Vagina (tissue), 2 donors: ENCODE measurements around the gene KRTAP25-1.

Source experiments
- CTCF ChIP-seq, 3 experiments: fragments of 450-650 bp in 2 of 3; fragments of 200-600 bp in 1 of 3; sonication (generic) in 1 of 3; IDR thresholded peaks; one replicate each; pipeline ENCODE4 v1.5.1; 2017 to 2019; ENCODE audit warnings: antibody characterized with exemption in 3 of 3, mild to moderate bottlenecking in 2 of 3, moderate library complexity in 2 of 3
- POLR2AphosphoS5 ChIP-seq, 2 donors: sonication (generic); formaldehyde crosslinking; IDR thresholded peaks; one replicate each; pipeline ENCODE4 v1.9.0; 2017; ENCODE audit warnings: antibody characterized with exemption in 2 of 2, mild to moderate bottlenecking in 2 of 2, low read depth in 1 of 2; ENCODE audit not compliant: insufficient read depth in 1 of 2

DNA sequence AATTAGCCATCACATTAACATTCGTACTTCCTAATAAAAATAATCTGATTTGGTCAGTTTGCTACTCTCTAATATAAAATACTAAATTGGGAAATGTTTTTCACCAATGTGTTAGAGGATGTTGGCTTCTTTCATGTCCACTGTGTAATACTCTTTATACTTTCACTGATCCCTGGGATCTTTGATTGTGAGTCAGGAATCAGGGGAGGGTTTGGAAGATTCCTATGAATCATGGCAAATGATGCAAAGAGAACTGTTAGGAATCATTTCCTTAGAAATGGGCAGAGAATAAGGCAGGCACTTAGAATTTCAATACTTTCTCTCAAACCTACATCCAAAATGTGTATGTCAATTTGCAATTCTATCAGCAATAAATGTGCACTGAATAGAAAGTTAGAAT lies 37.5 kb downstream of the KRTAP25-1 start:
- TF ChIP-seq POLR2AphosphoS5 (IDR thresholded peaks at IDR 0.05; ENCODE audit: insufficient read depth in 1 of 2, low read depth in 1 of 2), result no peak
- no peak for TF ChIP-seq CTCF (IDR thresholded peaks at IDR 0.05)
